Measurements from ENCODE around the gene IL21R.

The IL21R gene
- long read RNA-seq, result 0 reads

DNA sequence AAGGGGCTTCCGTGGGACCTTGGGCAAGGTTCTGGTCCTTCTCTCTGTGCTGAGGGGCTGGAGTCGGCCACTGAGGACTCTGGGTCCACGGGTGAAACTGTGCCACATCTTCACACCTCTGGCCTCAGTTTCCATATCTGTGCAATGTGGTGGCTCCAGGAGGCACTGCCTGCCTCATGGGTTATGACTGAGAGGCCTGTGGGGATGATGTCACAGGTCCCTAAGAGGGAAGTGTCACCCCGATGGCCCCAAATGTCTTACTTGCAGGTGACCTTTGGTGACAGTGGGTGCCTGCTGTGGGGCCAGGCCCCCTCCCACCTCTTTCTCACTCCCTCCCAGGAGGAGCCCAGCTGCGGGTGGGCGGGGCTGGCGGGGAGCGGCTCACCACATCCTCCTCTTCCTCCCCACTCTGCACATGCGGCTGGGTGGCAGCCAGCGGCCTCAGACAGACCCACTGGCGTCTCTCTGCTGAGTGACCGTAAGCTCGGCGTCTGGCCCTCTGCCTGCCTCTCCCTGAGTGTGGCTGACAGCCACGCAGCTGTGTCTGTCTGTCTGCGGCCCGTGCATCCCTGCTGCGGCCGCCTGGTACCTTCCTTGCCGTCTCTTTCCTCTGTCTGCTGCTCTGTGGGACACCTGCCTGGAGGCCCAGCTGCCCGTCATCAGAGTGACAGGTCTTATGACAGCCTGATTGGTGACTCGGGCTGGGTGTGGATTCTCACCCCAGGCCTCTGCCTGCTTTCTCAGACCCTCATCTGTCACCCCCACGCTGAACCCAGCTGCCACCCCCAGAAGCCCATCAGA, at the start of gene IL21R:
Gene IL21R, plus strand, starts transcription at position 407 of the 801 bp plus-strand sequence. CDS start 27,898 bp downstream, outside the sequence.
- H3K4me3 ChIP-seq (replicated peaks; ENCODE audit: insufficient read depth, low read length), result no peak within 1 kb of the TSS
- H3K27ac ChIP-seq (replicated peaks), result peak within 1 kb of the TSS; percentile 30; the same call in 1 of the 2 replicates
- H3K27me3 ChIP-seq (ENCODE audit: insufficient read depth, poor library complexity, severe bottlenecking), result no peaks in the 10 kb centered on the region
- DNase-seq (ENCODE audit: low read depth in 1 of 2, low spot score in 1 of 2), result peak; percentile 84 to 88
- TF ChIP-seq GABPA (IDR thresholded peaks at IDR 0.05; ENCODE audit: low read depth) (no peak), SPI1 (IDR thresholded peaks at IDR 0.05; ENCODE audit: borderline replicate concordance, low read depth) (peak; percentile 14; the same call in 1 of the 2 replicates)

- TF ChIP-seq REST (IDR thresholded peaks at IDR 0.05; ENCODE audit: insufficient replicate concordance, low read depth) (no peak), SPI1 (IDR thresholded peaks at IDR 0.05; ENCODE audit: borderline replicate concordance, low read depth) (no peak), POLR2AphosphoS5 (IDR thresholded peaks at IDR 0.05; ENCODE audit: low read depth) (no peak), CTCF (IDR thresholded peaks at IDR 0.05; ENCODE audit: insufficient read depth, low read length) (no peak), GABPA (IDR thresholded peaks at IDR 0.05; ENCODE audit: low read depth) (no peak)
- DNase-seq (ENCODE audit: low read depth in 1 of 2, low spot score in 1 of 2), result no peak
- Histone ChIP-seq H3K4me3 (replicated peaks; ENCODE audit: insufficient read depth, low read length) (no peak overlapping the region), H3K27ac (replicated peaks) (no peak overlapping the region), H3K27me3 (ENCODE audit: insufficient read depth, poor library complexity, severe bottlenecking) (no peaks in the 10 kb centered on the region)
These were observed 48.1 kb upstream of the IL21R start for GRCh38 chr16:27353853-27354252.

DNA sequence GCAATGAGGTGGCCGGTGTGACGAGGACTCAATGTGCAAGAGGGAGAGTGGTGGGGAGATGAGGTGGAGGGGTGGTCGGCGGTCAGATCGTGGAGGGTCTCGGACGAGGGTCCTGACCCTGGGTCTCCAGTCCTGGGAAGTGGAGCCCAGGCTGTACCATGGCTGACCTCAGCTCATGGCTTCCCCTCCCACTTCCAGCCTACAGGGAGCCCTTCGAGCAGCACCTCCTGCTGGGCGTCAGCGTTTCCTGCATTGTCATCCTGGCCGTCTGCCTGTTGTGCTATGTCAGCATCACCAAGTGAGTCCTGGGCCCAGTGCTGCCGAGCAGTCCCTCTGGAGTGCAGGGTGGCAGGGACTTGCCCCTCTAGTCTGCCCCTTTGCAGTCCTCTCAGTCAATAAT, 46.4 kb upstream of the IL21R start:
- peak in 1 of 2 experiments; percentile 52 for DNase-seq (ENCODE audit: low read depth in 1 of 2, low spot score in 1 of 2)
- TF ChIP-seq CTCF (IDR thresholded peaks at IDR 0.05; ENCODE audit: insufficient read depth, low read length) (peak; percentile 37), SPI1 (IDR thresholded peaks at IDR 0.05; ENCODE audit: borderline replicate concordance, low read depth) (no peak)
- H3K27me3 ChIP-seq (ENCODE audit: insufficient read depth, poor library complexity, severe bottlenecking), result no peaks in the 10 kb centered on the region
- H3K27ac ChIP-seq (replicated peaks), result no peak overlapping the region
- no peak overlapping the region for H3K4me3 ChIP-seq (replicated peaks; ENCODE audit: insufficient read depth, low read length)

DNA sequence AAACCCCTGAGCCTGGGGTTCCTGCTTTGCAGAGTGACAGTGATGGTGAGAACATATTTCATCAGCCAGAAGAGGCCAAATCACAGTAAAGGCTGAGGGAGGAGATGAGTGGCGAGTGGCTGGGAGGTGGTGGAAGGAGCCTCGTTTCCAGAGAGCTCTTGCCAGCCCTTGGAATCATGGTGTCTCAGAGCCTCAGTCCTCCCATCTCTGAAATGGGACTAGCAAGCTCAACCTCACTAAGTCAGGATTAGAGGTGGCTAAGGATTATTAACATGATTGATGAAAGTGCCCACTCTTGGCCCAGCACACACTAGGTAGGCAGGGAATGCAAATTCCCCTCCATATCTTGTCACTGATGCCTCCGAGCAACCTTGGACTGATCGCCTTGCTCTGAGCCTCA, 45.2 kb upstream of the IL21R start:
- TF ChIP-seq GABPA (IDR thresholded peaks at IDR 0.05; ENCODE audit: low read depth), result no peak
- no peak for TF ChIP-seq CTCF (IDR thresholded peaks at IDR 0.05; ENCODE audit: insufficient read depth, low read length)
- no peak for TF ChIP-seq REST (IDR thresholded peaks at IDR 0.05; ENCODE audit: insufficient replicate concordance, low read depth)
- TF ChIP-seq SPI1 (IDR thresholded peaks at IDR 0.05; ENCODE audit: borderline replicate concordance, low read depth), result no peak
- DNase-seq (ENCODE audit: low read depth in 1 of 2, low spot score in 1 of 2), result no peak
- Histone ChIP-seq H3K4me3 (replicated peaks; ENCODE audit: insufficient read depth, low read length) (no peak overlapping the region), H3K27ac (replicated peaks) (no peak overlapping the region), H3K27me3 (ENCODE audit: insufficient read depth, poor library complexity, severe bottlenecking) (no peaks in the 10 kb centered on the region)
